Measurements from ENCODE around the gene CCL1.

GRCh38 chr17:34403006-34403405 is 40.0 kb upstream of the CCL1 start:
- no peak for TF ChIP-seq YY1 (IDR thresholded peaks at IDR 0.05)
- TF ChIP-seq, protein P1, sequence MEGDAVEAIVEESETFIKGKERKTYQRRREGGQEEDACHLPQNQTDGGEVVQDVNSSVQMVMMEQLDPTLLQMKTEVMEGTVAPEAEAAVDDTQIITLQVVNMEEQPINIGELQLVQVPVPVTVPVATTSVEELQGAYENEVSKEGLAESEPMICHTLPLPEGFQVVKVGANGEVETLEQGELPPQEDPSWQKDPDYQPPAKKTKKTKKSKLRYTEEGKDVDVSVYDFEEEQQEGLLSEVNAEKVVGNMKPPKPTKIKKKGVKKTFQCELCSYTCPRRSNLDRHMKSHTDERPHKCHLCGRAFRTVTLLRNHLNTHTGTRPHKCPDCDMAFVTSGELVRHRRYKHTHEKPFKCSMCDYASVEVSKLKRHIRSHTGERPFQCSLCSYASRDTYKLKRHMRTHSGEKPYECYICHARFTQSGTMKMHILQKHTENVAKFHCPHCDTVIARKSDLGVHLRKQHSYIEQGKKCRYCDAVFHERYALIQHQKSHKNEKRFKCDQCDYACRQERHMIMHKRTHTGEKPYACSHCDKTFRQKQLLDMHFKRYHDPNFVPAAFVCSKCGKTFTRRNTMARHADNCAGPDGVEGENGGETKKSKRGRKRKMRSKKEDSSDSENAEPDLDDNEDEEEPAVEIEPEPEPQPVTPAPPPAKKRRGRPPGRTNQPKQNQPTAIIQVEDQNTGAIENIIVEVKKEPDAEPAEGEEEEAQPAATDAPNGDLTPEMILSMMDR (IDR thresholded peaks at IDR 0.05; ENCODE audit: low read depth, low read length, missing input control), result no peak
- no peak for TF ChIP-seq MAX (IDR thresholded peaks at IDR 0.05)
- TF ChIP-seq SP1 (IDR thresholded peaks at IDR 0.05), result no peak
- no peak for TF ChIP-seq GABPA (IDR thresholded peaks at IDR 0.05 in 1 of 2, conservative IDR thresholded peaks at IDR 0.05 in 1 of 2)
- no peak for TF ChIP-seq REST (IDR thresholded peaks at IDR 0.05)
- TF ChIP-seq, protein P2, sequence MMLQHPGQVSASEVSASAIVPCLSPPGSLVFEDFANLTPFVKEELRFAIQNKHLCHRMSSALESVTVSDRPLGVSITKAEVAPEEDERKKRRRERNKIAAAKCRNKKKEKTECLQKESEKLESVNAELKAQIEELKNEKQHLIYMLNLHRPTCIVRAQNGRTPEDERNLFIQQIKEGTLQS (IDR thresholded peaks at IDR 0.05), result no peak
- TF ChIP-seq FOXA1 (IDR thresholded peaks at IDR 0.05), result no peak
- no peak for TF ChIP-seq TAF1 (conservative IDR thresholded peaks at IDR 0.05)
- TF ChIP-seq RXRA (IDR thresholded peaks at IDR 0.05), result no peak
- no peak for TF ChIP-seq EGR1 (IDR thresholded peaks at IDR 0.05; ENCODE audit: low read depth in 2 of 2)
- TF ChIP-seq JUND (IDR thresholded peaks at IDR 0.05), result no peak
- no peak for TF ChIP-seq HNF4A (conservative IDR thresholded peaks at IDR 0.05)
- TF ChIP-seq ZBTB33 (IDR thresholded peaks at IDR 0.05), result no peak
